Measurements from ENCODE around the gene NEDD8. TPM values are rescaled to one million over a fixed set of nuclear protein-coding genes. Genes with fewer than 3 reads are reported as not detected.

The NEDD8 gene
- total RNA-seq, 1 experiment from 2014 or later, result 214 TPM

- H3T11ph ChIP-seq (ENCODE audit: low read length), result no peak overlapping the region
- H3K79me1 ChIP-seq (ENCODE audit: insufficient read depth, low read depth, low read length, poor library complexity, severe bottlenecking), result no peaks in the 10 kb centered on the region
- WGBS (ENCODE audit: extremely low coverage, insufficient read length, low lambda C conversion rate), result no CpG with 5 or more reads among the region's 14 CpGs
Measured at GRCh38 chr14:24179294-24179960, 52.7 kb downstream of the NEDD8 start.

More at GRCh38 chr14:24179294-24179960, 52.7 kb downstream of the NEDD8 start:
- Histone ChIP-seq H2BK120ac (ENCODE audit: low read depth, low read length, poor library complexity, severe bottlenecking) (no peak overlapping the region), H2BK20ac (ENCODE audit: low read depth, low read length, poor library complexity, severe bottlenecking) (no peak overlapping the region), H2BK5ac (ENCODE audit: insufficient read length, low read length) (no peak overlapping the region), H3K23me2 (ENCODE audit: insufficient read length, low read depth, low read length, poor library complexity, severe bottlenecking) (no peaks in the 10 kb centered on the region), H2BK12ac (ENCODE audit: insufficient read length, low read depth, low read length) (no peak overlapping the region), H4K8ac (replicated peaks; ENCODE audit: insufficient read length, low read depth, low read length) (no peak overlapping the region), H3K27me3 (ENCODE audit: insufficient read depth, low read length) (no peaks in the 10 kb centered on the region), H3K4me1 (ENCODE audit: insufficient read depth, low read length) (no peaks in the 10 kb centered on the region), H3K79me2 (ENCODE audit: insufficient read depth, low read length) (no peaks in the 10 kb centered on the region), H2AK5ac (ENCODE audit: insufficient read length, low read length) (no peak overlapping the region), H3K56ac (ENCODE audit: insufficient read length, low read depth, low read length) (no peak overlapping the region), H3K9ac (ENCODE audit: extremely low read depth, insufficient read length, low read length) (no peak overlapping the region), H3K4ac (ENCODE audit: low read depth, low read length) (no peak overlapping the region), H2AFZ (ENCODE audit: low read length) (no peak overlapping the region), H3K9me3 (ENCODE audit: control insufficient read depth, low read depth, low read length) (no peaks in the 10 kb centered on the region), H4K5ac (ENCODE audit: insufficient read length, low read depth, low read length) (no peak overlapping the region), H3K18ac (ENCODE audit: insufficient read length, low read depth, low read length) (no peak overlapping the region), H3K14ac (ENCODE audit: insufficient read depth, low read length) (no peak overlapping the region), H4K91ac (ENCODE audit: insufficient read length, low read depth, low read length) (no peak overlapping the region), H3K27ac (ENCODE audit: insufficient read length, low read depth, low read length) (no peak overlapping the region), H4K20me1 (ENCODE audit: control insufficient read depth, insufficient read depth, insufficient read length) (no peaks in the 10 kb centered on the region), H3K23ac (ENCODE audit: insufficient read length, low read depth, low read length) (no peak overlapping the region), H3K4me2 (ENCODE audit: insufficient read depth, insufficient read length, low read length) (no peak overlapping the region), H2BK15ac (ENCODE audit: low read depth, low read length) (no peak overlapping the region)
- TF ChIP-seq CTCF (conservative IDR thresholded peaks at IDR 0.05), result no peak
- H3K4me3 Mint-ChIP-seq, result no peak overlapping the region
- no peaks in the 10 kb centered on the region; the same call in 1 of the 2 replicates for H3K27me3 Mint-ChIP-seq (ENCODE audit: low read depth)
- H3K4me1 Mint-ChIP-seq, result no peaks in the 10 kb centered on the region
- peak overlapping the region in 2 of 3 experiments; percentile 12 to 79; a peak in 3 of 7 replicates for H3K27ac Mint-ChIP-seq
- no peaks in the 10 kb centered on the region for H3K9me3 Mint-ChIP-seq
- H3K36me3 Mint-ChIP-seq (ENCODE audit: insufficient read depth in 1 of 3, low read depth in 3 of 3), result peaks cover 34 to 80% (median 64%) of the 10 kb centered on the region in 3 experiments
- no peak for DNase-seq
